ENCODE results near the gene MYRIP.

DNA sequence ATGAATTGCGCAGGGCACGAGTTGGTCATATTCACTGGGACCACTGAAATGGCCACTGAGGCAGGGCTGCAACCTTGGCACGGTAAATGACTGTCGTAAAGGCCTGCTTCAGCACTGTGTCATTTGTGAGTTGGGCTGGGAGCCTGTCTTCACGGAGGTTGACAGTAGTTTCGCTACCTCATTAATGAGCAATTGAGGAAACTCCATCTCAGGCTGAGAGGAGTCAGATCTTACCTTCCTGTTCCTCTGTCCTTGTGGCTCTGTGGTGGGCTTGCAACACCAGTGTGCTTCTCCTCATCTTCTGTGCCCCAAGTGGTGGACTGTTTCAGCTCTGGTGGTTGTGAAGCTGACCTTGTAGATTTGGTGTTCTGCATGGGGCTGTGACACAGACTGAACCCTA is 420.0 kb downstream of the MYRIP start:
- TF ChIP-seq, protein P1, sequence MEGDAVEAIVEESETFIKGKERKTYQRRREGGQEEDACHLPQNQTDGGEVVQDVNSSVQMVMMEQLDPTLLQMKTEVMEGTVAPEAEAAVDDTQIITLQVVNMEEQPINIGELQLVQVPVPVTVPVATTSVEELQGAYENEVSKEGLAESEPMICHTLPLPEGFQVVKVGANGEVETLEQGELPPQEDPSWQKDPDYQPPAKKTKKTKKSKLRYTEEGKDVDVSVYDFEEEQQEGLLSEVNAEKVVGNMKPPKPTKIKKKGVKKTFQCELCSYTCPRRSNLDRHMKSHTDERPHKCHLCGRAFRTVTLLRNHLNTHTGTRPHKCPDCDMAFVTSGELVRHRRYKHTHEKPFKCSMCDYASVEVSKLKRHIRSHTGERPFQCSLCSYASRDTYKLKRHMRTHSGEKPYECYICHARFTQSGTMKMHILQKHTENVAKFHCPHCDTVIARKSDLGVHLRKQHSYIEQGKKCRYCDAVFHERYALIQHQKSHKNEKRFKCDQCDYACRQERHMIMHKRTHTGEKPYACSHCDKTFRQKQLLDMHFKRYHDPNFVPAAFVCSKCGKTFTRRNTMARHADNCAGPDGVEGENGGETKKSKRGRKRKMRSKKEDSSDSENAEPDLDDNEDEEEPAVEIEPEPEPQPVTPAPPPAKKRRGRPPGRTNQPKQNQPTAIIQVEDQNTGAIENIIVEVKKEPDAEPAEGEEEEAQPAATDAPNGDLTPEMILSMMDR (conservative IDR thresholded peaks at IDR 0.05 in 1 of 2, IDR thresholded peaks at IDR 0.05 in 1 of 2; ENCODE audit: extremely low read depth in 1 of 2, insufficient read depth in 1 of 2, low read depth in 1 of 2, low read length in 2 of 2) = no peak
- no peak for TF ChIP-seq EZH2 (IDR thresholded peaks at IDR 0.05; ENCODE audit: borderline replicate concordance, low read length)
